Hepatocyte (in vitro differentiated cells): ENCODE measurements around the gene CRYBG2. TPM values are rescaled to one million over a fixed set of nuclear protein-coding genes. Genes with fewer than 3 reads are reported as not detected.

ENCODE experiments used
- DNase-seq: peaks from one replicate; pipeline ENCODE4 v3.0.0-alpha.2; 2016; ENCODE audit warnings: low spot score
- H2AFZ ChIP-seq: fragments of 200-600 bp; sonication (generic); 2 replicates; pipeline ENCODE4 v1.6.0; 2016; ENCODE audit warnings: antibody characterized with exemption, mild to moderate bottlenecking
- H3K27ac ChIP-seq: fragments of 200-600 bp; sonication (generic); 2 replicates; pipeline ENCODE4 v1.5.1; 2016; ENCODE audit warnings: mild to moderate bottlenecking
- H3K27me3 ChIP-seq: fragments of 200-600 bp; sonication (generic); 2 replicates; pipeline ENCODE4 v1.6.1; 2016
- H3K36me3 ChIP-seq: fragments of 200-600 bp; sonication (generic); replicated peaks from 2 replicates; pipeline ENCODE4 v1.5.1; 2016; ENCODE audit warnings: low read depth; ENCODE audit not compliant: insufficient read depth
- H3K4me1 ChIP-seq: fragments of 200-600 bp; sonication (generic); 2 replicates; pipeline ENCODE4 v1.5.1; 2016; ENCODE audit warnings: mild to moderate bottlenecking, moderate library complexity; ENCODE audit not compliant: insufficient read depth
- H3K4me2 ChIP-seq: fragments of 200-600 bp; sonication (generic); 2 replicates; pipeline ENCODE4 v1.6.0; 2016
- H3K4me3 ChIP-seq: fragments of 200-600 bp; sonication (generic); 2 replicates; pipeline ENCODE4 v1.5.1; 2016; ENCODE audit warnings: mild to moderate bottlenecking
- H3K79me2 ChIP-seq: fragments of 200-600 bp; sonication (generic); 2 replicates; pipeline ENCODE4 v1.6.0; 2017; ENCODE audit warnings: mild to moderate bottlenecking
- H3K9me2 ChIP-seq: fragments of 200-600 bp; sonication (generic); replicated peaks from 2 replicates; pipeline ENCODE4 v1.6.0; 2017; ENCODE audit warnings: mild to moderate bottlenecking; ENCODE audit not compliant: insufficient read depth
- H3K9me3 ChIP-seq: fragments of 200-600 bp; sonication (generic); 2 replicates; pipeline ENCODE4 v1.5.1; 2016; ENCODE audit warnings: low read depth, mild to moderate bottlenecking
- H4K20me1 ChIP-seq: fragments of 200-600 bp; sonication (generic); 2 replicates; pipeline ENCODE4 v1.6.0; 2016; ENCODE audit warnings: mild to moderate bottlenecking; ENCODE audit not compliant: insufficient read depth, poor library complexity, severe bottlenecking
- EZH2 ChIP-seq: fragments of 200-600 bp; sonication (generic); IDR thresholded peaks from 2 replicates; pipeline ENCODE4 v1.6.1; 2016; ENCODE audit warnings: antibody characterized with exemption, mild to moderate bottlenecking, borderline replicate concordance
- EZH2phosphoT487 ChIP-seq: fragments of 200-600 bp; sonication (generic); IDR thresholded peaks from one replicate; pipeline ENCODE4 v1.6.1; 2018; ENCODE audit warnings: antibody characterized with exemption, mild to moderate bottlenecking, low read depth, moderate library complexity; ENCODE audit not compliant: unreplicated experiment, severe bottlenecking
- WGBS: methylation state at CpG from one replicate; pipeline ENCODE4 v1.1.6; 2016; ENCODE audit warnings: low lambda C conversion rate; ENCODE audit errors: missing lambda C conversion rate; 5-methylcytosine and 5-hydroxymethylcytosine counted together
- polyA plus RNA-seq: library from polyadenylated mRNA; unstranded; fragments of >200 nt; fragmentation: Nextera tagmentation; extraction: Ambion mirVana; gene quantifications from 2 replicates; pipeline ENCODE4 v1.2.1, GENCODE V29; 2016
- total RNA-seq: library from RNA; depleted of rRNA; stranded (reverse); fragments of >200 nt; gene quantifications from 2 replicates; pipeline ENCODE4 v1.2.3, GENCODE V29; 2014
- TF ChIP-seq, protein P1 (sequence below): fragments of 200-600 bp; sonication (generic); IDR thresholded peaks from 2 replicates; pipeline ENCODE4 v1.5.1; 2016; ENCODE audit warnings: antibody characterized with exemption, mild to moderate bottlenecking; ENCODE audit not compliant: poor library complexity

Gene CRYBG2
- total and polyA plus RNA-seq, 2 experiments from 2014 or later, result 15.6 to 20.1 TPM

DNA sequence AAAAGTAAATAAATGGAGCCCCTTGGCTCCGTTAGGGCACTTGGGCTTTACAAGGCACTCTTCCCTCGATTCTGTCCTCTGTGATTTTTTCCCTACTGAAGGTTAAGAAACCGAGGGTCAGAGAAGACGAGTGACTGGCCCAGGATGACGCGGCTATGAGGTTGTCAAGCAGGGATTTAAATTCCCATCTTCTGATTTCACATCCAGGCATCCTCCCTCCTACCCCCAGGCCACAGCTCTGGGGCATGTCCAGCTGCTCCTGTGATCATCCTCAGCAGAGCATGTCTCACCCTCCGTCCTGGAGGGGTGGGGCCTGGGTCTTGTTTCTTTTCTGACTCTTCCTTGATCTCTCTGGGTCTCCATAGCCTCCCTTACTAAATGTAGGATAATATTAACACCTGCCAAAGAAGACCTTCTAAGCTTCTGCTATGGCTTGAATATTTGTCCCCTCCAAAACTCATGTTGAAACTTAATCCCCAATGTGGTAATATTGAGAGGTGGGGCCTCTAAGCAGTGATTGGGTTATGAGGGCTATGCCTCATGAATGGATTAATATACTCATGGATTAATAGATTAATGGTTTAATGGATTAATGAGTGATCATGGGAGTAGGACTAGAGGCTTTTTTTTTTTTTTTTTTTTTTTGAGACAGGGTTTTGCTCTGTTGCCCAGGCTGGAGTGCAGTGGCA lies 4.6 kb downstream of the CRYBG2 start:
- Histone ChIP-seq H3K4me3 (no peak overlapping the region), H3K9me2 (no peaks in the 10 kb centered on the region), H4K20me1 (no peaks in the 10 kb centered on the region), H3K79me2 (peaks cover 11% of the 10 kb centered on the region), H3K4me2 (no peak overlapping the region), H2AFZ (no peak overlapping the region), H3K36me3 (no peaks in the 10 kb centered on the region), H3K4me1 (peaks cover 31% of the 10 kb centered on the region), H3K27me3 (no peaks in the 10 kb centered on the region), H3K9me3 (no peaks in the 10 kb centered on the region), H3K27ac (peak overlapping the region; percentile 100)
- peak; percentile 7 for DNase-seq
- WGBS, result 84% methylated on average over 7 of the region's 7 CpGs
- TF ChIP-seq, protein P1, sequence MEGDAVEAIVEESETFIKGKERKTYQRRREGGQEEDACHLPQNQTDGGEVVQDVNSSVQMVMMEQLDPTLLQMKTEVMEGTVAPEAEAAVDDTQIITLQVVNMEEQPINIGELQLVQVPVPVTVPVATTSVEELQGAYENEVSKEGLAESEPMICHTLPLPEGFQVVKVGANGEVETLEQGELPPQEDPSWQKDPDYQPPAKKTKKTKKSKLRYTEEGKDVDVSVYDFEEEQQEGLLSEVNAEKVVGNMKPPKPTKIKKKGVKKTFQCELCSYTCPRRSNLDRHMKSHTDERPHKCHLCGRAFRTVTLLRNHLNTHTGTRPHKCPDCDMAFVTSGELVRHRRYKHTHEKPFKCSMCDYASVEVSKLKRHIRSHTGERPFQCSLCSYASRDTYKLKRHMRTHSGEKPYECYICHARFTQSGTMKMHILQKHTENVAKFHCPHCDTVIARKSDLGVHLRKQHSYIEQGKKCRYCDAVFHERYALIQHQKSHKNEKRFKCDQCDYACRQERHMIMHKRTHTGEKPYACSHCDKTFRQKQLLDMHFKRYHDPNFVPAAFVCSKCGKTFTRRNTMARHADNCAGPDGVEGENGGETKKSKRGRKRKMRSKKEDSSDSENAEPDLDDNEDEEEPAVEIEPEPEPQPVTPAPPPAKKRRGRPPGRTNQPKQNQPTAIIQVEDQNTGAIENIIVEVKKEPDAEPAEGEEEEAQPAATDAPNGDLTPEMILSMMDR, result no peak
- TF ChIP-seq EZH2 (no peak), EZH2phosphoT487 (no peak)

DNA sequence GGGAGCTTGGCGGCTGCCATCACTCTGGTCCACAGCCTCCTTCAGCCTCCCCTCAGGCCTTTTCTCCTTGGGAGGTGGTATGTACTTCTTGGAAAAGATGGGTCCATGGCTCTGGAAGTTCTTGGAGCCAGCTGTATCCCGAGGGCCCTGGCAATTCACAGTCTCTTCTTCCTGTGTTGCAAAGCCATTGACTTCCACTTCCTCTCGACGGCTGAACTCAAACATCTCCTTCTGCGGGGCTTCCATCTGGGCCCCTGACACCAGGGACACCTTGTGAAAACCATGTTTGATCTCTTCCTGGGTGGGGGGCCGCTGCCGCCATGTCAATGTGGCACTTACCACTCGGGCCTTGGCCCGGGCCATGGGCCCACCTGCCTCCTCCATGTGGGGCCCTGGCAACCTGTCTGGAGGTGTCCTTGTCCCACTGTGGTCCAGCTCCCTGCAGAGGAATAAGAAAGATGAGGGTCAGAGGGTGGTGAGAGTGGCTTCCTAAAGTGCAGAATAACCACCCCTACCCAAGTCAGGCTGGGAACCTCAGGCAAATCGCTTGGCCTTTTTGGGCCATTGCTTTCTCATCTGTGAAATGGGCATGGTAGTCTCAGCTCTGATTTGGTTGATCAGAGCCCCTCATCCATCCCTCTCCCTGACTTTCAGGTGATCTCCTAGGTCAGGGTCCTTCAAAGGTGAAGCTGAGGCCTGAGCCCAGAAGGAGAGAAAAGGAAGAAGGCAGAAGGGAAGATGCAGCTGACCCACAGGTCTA lies 7.5 kb downstream of the CRYBG2 start:
- no peak overlapping the region for H2AFZ ChIP-seq
- WGBS, result 89% methylated on average over 10 of the region's 10 CpGs
- no peak for DNase-seq
- no peaks in the 10 kb centered on the region for H3K79me2 ChIP-seq
- H3K9me3 ChIP-seq, result no peaks in the 10 kb centered on the region
- no peak overlapping the region for H3K4me3 ChIP-seq
- no peaks in the 10 kb centered on the region for H4K20me1 ChIP-seq
- H3K36me3 ChIP-seq, result no peaks in the 10 kb centered on the region
- H3K27me3 ChIP-seq, result no peaks in the 10 kb centered on the region
- H3K4me2 ChIP-seq, result no peak overlapping the region
- TF ChIP-seq, protein P1, result no peak
- no peak for TF ChIP-seq EZH2phosphoT487
- no peak for TF ChIP-seq EZH2
- no peak overlapping the region for H3K27ac ChIP-seq
- H3K9me2 ChIP-seq, result no peaks in the 10 kb centered on the region
- peaks cover 6% of the 10 kb centered on the region for H3K4me1 ChIP-seq

DNA sequence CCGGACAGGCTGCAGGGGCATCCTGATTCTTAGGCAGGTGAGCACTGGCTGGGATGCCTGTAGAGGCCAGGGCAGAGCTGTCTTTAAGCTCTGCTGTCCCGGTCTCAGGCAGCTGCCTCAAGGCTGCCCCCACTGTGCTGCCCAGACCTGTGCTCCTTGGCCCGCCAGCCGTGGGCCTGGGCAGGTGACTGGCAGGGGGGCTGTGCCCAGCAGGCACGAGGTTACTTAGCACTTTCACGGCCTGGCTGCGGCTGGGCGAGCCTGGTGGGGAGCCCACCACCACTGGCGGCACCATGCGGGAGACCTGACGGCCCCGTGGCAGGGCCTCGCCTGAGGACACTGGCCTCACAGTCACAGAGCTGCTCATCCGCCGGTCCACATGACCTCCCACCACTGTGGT lies 8.2 kb downstream of the CRYBG2 start:
- no peak for DNase-seq

More for the DNA sequence above, 8.2 kb downstream of the CRYBG2 start:
- Histone ChIP-seq H2AFZ (no peak overlapping the region), H3K36me3 (no peaks in the 10 kb centered on the region), H3K79me2 (no peaks in the 10 kb centered on the region), H3K4me2 (no peak overlapping the region), H3K9me3 (no peaks in the 10 kb centered on the region), H3K9me2 (no peaks in the 10 kb centered on the region), H4K20me1 (no peaks in the 10 kb centered on the region), H3K4me1 (no peaks in the 10 kb centered on the region), H3K4me3 (no peak overlapping the region), H3K27me3 (no peaks in the 10 kb centered on the region), H3K27ac (no peak overlapping the region)
- TF ChIP-seq, protein P1, result no peak
- TF ChIP-seq EZH2, result no peak
- TF ChIP-seq EZH2phosphoT487, result no peak
- 93% methylated on average over 15 of the region's 15 CpGs for WGBS
